CD4-positive, alpha-beta T cell treated with Interleukin-12 subunit alpha and Interleukin-12 subunit beta, for 1 hour (primary cell): ENCODE data around the gene GLP2R.

Source experiments
- DNase-seq: peaks from one replicate; pipeline ENCODE4 v3.0.0-alpha.2; 2020

The GLP2R gene

DNA sequence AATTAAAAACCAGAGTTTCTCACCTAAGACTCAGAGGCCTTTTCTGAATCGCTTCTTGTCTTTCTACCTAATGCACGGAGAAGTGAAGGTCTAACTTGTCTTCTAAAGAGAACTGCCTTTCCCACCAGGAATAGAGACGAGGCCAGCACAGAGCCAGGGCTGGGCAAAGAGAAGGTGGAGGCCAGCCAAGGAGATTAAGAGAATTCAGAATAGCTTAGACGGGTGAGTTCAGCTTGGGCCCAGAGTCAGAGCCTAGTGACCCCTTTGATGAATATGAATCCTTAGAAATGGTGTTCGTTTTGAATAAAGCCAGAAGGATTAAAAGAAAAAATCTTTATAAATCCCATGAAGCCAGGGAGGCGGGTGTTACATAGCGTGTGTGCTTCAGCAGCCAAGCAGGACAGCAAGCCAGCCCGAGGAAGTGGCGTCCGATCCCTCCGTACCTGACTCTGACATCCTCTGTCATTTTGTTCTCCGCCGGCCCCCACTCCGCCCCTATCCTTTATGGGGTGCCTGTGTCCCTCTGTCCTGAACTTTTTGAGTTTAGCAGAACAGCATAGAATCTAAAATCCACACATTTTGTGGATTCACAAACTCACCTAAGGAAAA lies 11.3 kb upstream of the GLP2R start:
- DNase-seq: no peak

DNA sequence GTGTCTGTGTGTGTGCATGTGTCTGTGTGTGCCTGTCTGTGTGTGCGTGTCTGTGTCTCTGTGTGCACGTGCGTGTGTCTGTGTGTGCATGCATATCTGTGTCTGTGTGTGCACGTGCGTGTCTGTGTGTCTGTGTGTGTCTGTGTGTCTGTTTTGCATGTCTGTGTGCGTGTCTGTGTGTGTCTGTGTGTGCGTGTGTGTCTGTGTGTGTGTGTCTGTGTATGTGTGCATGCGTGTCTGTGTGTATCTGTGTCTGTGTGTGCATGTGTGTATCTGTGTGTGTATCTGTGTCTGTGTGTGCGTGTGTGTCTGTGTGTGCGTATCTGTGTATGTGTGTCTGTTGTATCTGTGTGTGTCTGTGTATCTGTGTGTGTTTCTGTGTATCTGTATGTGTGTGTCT lies 9.3 kb upstream of the GLP2R start:
- DNase-seq: no peak

DNA sequence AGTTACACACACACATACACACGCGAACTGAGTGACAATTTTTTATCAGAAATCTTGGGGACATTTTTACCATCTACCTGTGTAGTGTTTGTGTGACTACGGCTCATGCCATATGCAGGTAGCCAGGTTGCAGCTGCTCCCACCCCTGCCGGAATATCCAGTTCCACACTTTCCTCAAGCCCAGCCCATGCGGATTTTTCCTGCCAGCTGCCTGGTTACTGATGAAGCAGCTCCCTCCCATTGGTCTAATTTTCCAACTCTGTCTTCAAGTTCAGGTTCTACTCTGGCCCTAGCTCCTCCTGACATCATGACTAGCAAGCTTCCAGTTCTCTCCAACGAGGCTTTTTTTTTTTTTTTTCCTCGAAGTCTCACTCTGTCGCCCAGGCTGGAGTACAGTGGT lies 8.6 kb upstream of the GLP2R start:
- no peak for DNase-seq

GRCh38 chr17:9818760-9819159 lies 7.0 kb upstream of the GLP2R start:
- DNase-seq: no peak

DNA sequence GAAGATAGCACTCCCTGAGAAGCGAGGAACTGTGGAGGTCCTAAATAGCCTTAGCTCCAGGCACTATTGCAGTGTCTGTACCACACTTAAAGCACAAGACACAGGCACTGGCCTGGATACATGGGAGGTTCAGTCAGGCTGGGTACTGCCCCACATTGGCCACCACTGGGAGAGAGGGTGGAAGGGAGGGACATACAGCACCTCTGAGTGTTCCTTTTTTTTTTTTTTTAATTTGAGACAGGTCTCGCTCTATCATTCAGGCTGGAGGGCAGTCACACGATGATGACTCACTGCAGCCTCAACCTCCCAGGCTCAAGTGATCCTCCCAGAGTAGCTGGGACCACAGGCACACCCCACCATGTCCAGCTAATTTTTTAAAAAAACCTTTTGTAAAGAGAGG lies 5.3 kb upstream of the GLP2R start:
- DNase-seq: no peak

GRCh38 chr17:9821921-9822320 lies 3.8 kb upstream of the GLP2R start, which contains the start of gene GSG1L2:
Gene GSG1L2, minus strand, starts transcription at chr17:9822079. Its CDS starts 8 bp downstream, at chr17:9822071.
- no peak for DNase-seq

GRCh38 chr17:9824094-9824493 lies 1.6 kb upstream of the GLP2R start:
- DNase-seq: no peak

- DNase-seq: no peak
Observed at GRCh38 chr17:9824797-9825338, 856 bp upstream of the GLP2R start.

DNA sequence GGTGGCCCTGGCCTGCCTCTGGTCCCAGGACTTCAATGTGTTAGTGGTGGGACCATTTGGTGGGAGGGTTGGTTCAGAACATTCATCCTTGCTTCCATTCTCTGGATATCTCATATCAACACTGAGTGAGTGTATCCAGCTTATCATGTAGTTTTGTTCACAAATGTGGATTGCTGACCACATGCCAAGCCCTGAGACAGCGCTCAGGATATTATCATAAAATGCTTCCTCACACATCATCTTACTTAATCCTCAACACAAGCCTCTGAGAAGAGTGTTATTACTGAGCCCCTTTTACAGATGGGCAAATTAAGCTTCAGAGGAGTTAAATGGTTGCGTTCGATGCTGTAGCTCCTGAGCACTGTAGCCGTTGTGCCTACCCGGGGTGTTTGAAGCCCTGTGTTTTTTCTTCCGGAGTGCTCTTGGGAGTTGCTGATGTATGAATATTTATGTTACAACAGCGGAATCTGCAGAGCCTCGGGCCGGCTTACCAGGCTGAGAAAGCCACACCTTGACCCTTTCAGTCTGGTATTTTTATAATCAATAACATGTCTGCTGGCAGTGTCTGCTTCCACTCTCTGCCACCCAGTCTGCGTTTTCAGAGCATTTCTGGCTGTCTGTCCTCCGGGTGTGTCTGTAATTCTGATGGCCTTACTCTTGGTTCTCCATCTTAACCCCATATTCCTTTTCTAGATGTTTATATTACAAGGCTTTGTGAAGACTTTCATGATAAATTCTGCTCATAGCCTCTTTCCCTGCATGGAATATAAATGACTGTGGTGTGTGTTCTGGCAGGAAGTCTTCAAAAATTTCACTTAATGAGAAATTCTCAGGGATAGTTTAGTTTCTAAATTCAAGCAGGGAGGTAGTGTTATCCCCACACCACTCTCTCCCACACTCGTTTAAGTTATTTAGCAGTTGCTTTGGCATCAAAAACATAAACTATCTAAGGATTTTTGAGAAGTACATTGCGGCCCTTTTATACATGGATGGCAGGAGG lies 2.9 kb downstream of the GLP2R start:
- no peak for DNase-seq

GRCh38 chr17:9829343-9829742 lies 3.6 kb downstream of the GLP2R start:
- no peak for DNase-seq

DNA sequence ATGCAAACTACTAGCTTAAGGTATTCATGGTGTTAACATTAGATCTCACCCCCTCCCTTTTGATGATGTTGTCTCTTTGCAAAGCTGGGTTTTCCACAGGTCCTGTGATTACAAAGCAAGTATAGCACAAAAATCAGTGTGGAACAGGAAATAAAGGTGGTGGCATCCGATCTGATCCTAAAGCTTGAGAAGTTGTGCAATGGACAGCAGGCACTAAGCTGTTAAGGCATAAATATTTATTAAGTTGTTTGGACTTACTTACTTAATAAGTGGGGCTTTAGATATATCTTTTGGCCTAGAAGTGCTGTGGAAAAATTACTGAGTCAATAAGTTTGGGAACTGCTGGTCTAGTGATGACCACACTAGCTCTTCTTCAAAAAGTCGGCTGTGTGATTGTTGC lies 5.0 kb downstream of the GLP2R start:
- no peak for DNase-seq

DNA sequence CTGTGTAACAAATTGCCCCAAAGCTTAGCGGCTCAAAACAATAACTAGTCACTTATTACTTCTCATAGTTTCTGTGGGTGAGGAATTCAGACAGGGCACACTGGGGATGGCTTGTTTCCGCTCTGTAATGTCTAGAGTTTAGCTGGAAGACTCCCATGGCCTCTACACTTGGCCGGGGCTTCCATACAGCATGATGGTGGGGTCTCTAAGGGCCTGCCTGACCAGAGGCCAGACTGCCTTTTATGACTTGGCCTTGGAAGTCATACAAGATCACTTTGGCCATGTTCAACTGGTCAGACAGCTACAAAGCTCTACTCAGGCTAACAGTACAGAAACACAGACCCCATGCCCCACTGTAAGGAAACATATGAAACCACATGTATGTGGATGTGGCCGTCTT lies 8.2 kb downstream of the GLP2R start:
- DNase-seq: no peak

DNA sequence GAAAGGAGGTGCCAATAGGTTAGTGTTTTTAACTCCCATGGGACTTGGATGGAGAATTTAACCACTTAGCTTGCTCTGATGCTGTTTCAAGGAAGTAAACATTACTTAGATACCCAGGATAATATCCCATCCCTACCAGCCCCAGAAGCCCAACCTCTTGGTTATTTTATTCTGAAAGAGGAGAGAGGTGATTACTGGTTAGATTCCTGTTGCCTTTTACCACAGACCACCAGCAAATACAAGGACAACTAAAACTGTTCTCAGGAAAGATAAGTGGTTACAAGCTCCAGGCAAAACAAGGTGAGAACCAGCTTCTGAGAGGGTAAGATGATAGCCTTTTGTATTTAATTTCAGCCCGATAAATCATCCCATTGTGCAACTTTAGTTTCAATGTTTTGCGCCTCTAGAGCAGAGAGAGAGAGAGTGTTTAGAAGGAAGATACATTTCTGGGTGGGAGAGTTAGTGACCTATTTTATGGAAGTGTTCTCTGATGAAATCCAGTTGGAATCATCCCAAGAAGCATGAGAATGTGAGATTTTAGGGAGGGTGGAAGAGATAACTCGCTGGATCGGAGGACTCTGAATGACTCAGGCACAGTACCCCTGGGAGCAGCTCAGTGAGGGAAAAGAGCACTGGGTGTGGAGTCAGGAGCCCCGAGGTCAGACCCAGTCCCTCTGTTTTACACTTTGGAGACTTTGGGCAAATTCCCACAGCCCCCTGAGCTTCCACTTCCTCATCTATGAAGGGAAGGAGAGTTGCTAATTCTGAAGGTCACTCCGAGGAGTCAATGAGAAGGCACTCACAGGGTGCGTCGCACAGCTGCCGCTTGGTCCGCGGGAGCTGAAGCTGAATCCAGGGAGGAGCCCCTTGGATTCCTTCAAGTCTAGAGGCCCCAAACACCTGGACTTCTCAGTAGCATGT lies 12.1 kb downstream of the GLP2R start:
- no peak for DNase-seq

GRCh38 chr17:9839433-9839832 lies 13.7 kb downstream of the GLP2R start:
- DNase-seq: no peak

GRCh38 chr17:9842057-9842758 lies 16.5 kb downstream of the GLP2R start:
- DNase-seq: no peak

- no peak for DNase-seq
Observed at GRCh38 chr17:9843152-9844010, 17.7 kb downstream of the GLP2R start.

DNA sequence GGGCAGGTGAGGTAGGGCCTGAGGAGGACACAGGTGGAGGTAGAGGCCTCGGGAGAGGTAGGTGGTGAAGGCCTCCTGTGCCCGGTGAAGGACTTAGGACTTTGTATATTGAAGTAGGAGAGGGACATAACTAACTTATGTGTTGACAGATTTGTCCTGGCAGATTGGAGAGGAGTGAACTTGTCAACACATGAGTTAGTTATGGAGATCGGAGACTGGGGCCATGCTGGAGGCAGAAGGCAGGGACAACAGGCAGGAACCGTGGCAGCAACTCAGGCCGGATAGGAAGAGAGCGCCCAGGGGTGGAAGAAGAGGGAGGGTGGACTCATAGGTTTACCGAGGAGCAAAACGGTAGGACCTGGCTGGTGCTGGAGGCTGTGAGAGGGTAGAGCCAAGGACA lies 18.4 kb downstream of the GLP2R start:
- no peak for DNase-seq

DNA sequence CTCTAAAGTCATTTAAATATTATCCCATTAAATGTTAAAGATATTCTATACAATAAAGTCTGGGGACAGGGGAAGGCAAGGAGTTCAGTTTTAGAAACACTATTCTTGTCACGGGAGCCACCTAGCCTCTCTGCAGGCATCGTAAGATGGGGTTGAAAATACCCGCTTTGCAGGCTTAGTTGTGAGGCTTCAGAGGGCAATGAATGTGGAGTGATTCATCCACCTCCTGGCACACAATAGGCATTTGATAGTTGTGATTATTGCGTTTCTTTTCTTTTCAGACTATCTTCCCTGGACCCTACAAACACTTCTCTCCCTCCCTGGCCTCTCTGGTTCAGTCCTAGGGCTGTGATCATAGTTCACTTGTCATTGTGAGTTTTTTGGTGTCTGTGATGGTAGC lies 19.6 kb downstream of the GLP2R start:
- no peak for DNase-seq

DNA sequence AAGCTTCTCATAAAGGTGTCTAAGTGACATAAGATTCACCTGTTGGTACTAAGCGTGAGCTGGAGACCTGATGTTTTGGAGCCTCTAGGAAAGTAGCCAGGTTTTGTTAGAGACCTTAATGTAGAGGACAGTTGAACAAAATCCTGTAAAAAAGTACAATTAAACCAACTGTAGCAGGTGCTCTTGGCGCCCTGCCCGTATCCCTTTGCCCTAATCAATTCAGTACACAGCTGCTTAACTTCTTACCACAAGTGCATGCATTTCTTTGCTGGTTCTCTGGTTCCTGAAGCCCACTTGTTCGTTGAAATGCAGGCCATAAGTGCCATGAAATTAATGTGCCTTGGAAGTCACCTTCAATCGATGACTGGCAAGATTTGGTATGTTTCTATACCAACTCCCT lies 24.4 kb downstream of the GLP2R start:
- DNase-seq: no peak

- DNase-seq: no peak
Observed at GRCh38 chr17:9854255-9854654, 28.5 kb downstream of the GLP2R start.

GRCh38 chr17:9855036-9855435 lies 29.3 kb downstream of the GLP2R start:
- DNase-seq: no peak
